GM12865 (cell line): Measurements from ENCODE around the gene MX2.

Experiments
- DNase-seq: peaks from one replicate; pipeline ENCODE4 v3.0.0; 2010; ENCODE audit warnings: low read depth
- H3K4me3 ChIP-seq: 2 replicates; pipeline ENCODE4 v1.5.1; 2011; ENCODE audit warnings: mild to moderate bottlenecking, low read depth, low read length, control low read depth
- CTCF ChIP-seq: IDR thresholded peaks from 2 replicates; pipeline ENCODE4 v1.5.1; 2011; ENCODE audit warnings: low read length, control low read depth, low read depth, inconsistent platforms; ENCODE audit not compliant: insufficient read depth; ENCODE audit errors: missing control alignments

The MX2 gene

GRCh38 chr21:41429305-41429704 is 67.5 kb downstream of the MX2 start:
- H3K4me3 ChIP-seq = peak overlapping the region; percentile 21
- no peak for TF ChIP-seq CTCF
- DNase-seq = no peak

GRCh38 chr21:41429925-41430491 is 68.2 kb downstream of the MX2 start:
- no peak overlapping the region for H3K4me3 ChIP-seq
- DNase-seq = no peak
- no peak for TF ChIP-seq CTCF

- DNase-seq = peak; percentile 73
- no peak for TF ChIP-seq CTCF
- no peak overlapping the region for H3K4me3 ChIP-seq
These were observed 70.1 kb downstream of the MX2 start for GRCh38 chr21:41431788-41432548.

- TF ChIP-seq CTCF = no peak
- no peak overlapping the region for H3K4me3 ChIP-seq
- DNase-seq = no peak
These were observed 71.0 kb downstream of the MX2 start for GRCh38 chr21:41432562-41433460.

- no peak for TF ChIP-seq CTCF
- no peak for DNase-seq
These were observed 71.7 kb downstream of the MX2 start for GRCh38 chr21:41433566-41433965.

GRCh38 chr21:41435706-41436105 is 73.9 kb downstream of the MX2 start:
- no peak overlapping the region for H3K4me3 ChIP-seq
- TF ChIP-seq CTCF = no peak
- no peak for DNase-seq

More at GRCh38 chr21:41433566-41433965, 71.7 kb downstream of the MX2 start:
- H3K4me3 ChIP-seq = no peak overlapping the region
